WTC11 (cell line): ENCODE results near the gene LRP4. TPM values are rescaled to one million over a fixed set of nuclear protein-coding genes. Genes with fewer than 3 reads are reported as not detected.
A peak's percentile ranks its signal among the peaks of the same experiment; 100 is the strongest.

ENCODE experiments used
- ATAC-seq: fragments of 200-7000 bp; cut with Tn5 transposase; 2 replicates; pipeline ENCODE4 v1.10.0; 2021; ENCODE audit warnings: mild to moderate bottlenecking, moderate library complexity
- CTCF ChIA-PET: fragments of 300-600 bp; sonication (Branson Sonifier 250); formaldehyde crosslinking; loops from one replicate; lab custom pipeline; 2021; ENCODE audit warnings: antibody characterized with exemption; lab: Charles Lee
- POLR2A ChIA-PET: fragments of 350-600 bp; sonication (Branson Sonifier 250); formaldehyde crosslinking; loops from one replicate; lab custom pipeline; 2021; ENCODE audit warnings: antibody characterized with exemption; lab: Charles Lee
- DNase-seq: peaks from one replicate; pipeline ENCODE4 v3.0.0; 2021; ENCODE audit warnings: low spot score
- H3K27ac Mint-ChIP-seq: 2 replicates; pipeline ENCODE4 v1.8.0; 2021; ENCODE audit warnings: mixed read lengths
- H3K27me3 Mint-ChIP-seq: 2 replicates; pipeline ENCODE4 v1.8.0; 2021; ENCODE audit warnings: low read depth, mild to moderate bottlenecking, moderate library complexity, mixed read lengths
- H3K36me3 Mint-ChIP-seq: 2 replicates; pipeline ENCODE4 v1.8.0; 2021; ENCODE audit warnings: mixed read lengths
- H3K4me1 Mint-ChIP-seq: 2 replicates; pipeline ENCODE4 v1.8.0; 2022; ENCODE audit warnings: mixed read lengths
- H3K4me3 Mint-ChIP-seq: 2 replicates; pipeline ENCODE4 v1.8.0; 2021; ENCODE audit warnings: mild to moderate bottlenecking, moderate library complexity, mixed read lengths
- H3K9me3 Mint-ChIP-seq: 2 replicates; pipeline ENCODE4 v1.8.0; 2021; ENCODE audit warnings: mixed read lengths
- CREB1 ChIP-seq: sonication (generic); formaldehyde crosslinking; IDR thresholded peaks from 2 replicates; pipeline ENCODE4 v1.8.0; 2023; ENCODE audit warnings: mild to moderate bottlenecking, missing genetic modification reagents
- CTCF ChIP-seq: fragments of 200-600 bp; IDR thresholded peaks from 2 replicates; pipeline ENCODE4 v1.8.0; 2022; ENCODE audit warnings: antibody characterized with exemption
- ERG ChIP-seq: fragments of 250-450 bp; sonication (Bioruptor Pico); IDR thresholded peaks from 2 replicates; pipeline ENCODE4 v1.8.0; 2021; ENCODE audit warnings: mild to moderate bottlenecking
- GRHL2 ChIP-seq: fragments of 250-450 bp; sonication (Bioruptor Pico); IDR thresholded peaks from 2 replicates; pipeline ENCODE4 v1.8.0; 2022; ENCODE audit warnings: mild to moderate bottlenecking, moderate library complexity; ENCODE audit not compliant: insufficient replicate concordance, severe bottlenecking
- GTF2I ChIP-seq: fragments of 250-450 bp; sonication (Bioruptor Pico); conservative IDR thresholded peaks from 2 replicates; pipeline ENCODE4 v1.4.0; 2021; ENCODE audit warnings: mild to moderate bottlenecking
- IRF1 ChIP-seq: sonication (generic); formaldehyde crosslinking; IDR thresholded peaks from 2 replicates; pipeline ENCODE4 v1.8.0; 2023; ENCODE audit warnings: missing genetic modification reagents
- IRF2 ChIP-seq: sonication (generic); formaldehyde crosslinking; IDR thresholded peaks from 2 replicates; pipeline ENCODE4 v1.8.0; 2022; ENCODE audit warnings: low read depth, missing genetic modification reagents, borderline replicate concordance
- NR1H2 ChIP-seq: sonication (generic); formaldehyde crosslinking; IDR thresholded peaks from 2 replicates; pipeline ENCODE4 v1.9.0; 2021; ENCODE audit warnings: mild to moderate bottlenecking, moderate library complexity, missing genetic modification reagents
- RELA ChIP-seq: sonication (generic); formaldehyde crosslinking; IDR thresholded peaks from 2 replicates; pipeline ENCODE4 v1.8.1; 2022; ENCODE audit warnings: missing genetic modification reagents, mild to moderate bottlenecking, borderline replicate concordance
- RORB ChIP-seq: fragments of 250-450 bp; sonication (Bioruptor Pico); IDR thresholded peaks from 2 replicates; pipeline ENCODE4 v1.9.0; 2021; ENCODE audit warnings: mild to moderate bottlenecking
- ZNF416 ChIP-seq: fragments of 250-450 bp; sonication (Bioruptor Pico); IDR thresholded peaks from 2 replicates; pipeline ENCODE4 v1.9.0; 2021; ENCODE audit warnings: mild to moderate bottlenecking, inconsistent platforms
- ZNF423 ChIP-seq: fragments of 250-450 bp; sonication (Bioruptor Pico); IDR thresholded peaks from 2 replicates; pipeline ENCODE4 v2.1.2; 2022; ENCODE audit warnings: mild to moderate bottlenecking, moderate library complexity
- total RNA-seq: library from RNA; stranded (reverse); gene quantifications from 3 replicates; pipeline ENCODE4 v1.2.3, GENCODE V29; 2021
- TF ChIP-seq, protein P1 (sequence below): sonication (generic); formaldehyde crosslinking; IDR thresholded peaks from 2 replicates; pipeline ENCODE4 v1.8.0; 2022; ENCODE audit warnings: missing genetic modification reagents
- TF ChIP-seq, protein P2 (sequence below): sonication (generic); formaldehyde crosslinking; IDR thresholded peaks from 2 replicates; pipeline ENCODE4 v1.8.0; 2023; ENCODE audit warnings: mild to moderate bottlenecking, missing genetic modification reagents
- TF ChIP-seq, protein P3 (sequence below): sonication (generic); formaldehyde crosslinking; IDR thresholded peaks from 2 replicates; pipeline ENCODE4 v1.8.0; 2022; ENCODE audit warnings: mild to moderate bottlenecking, missing genetic modification reagents
- TF ChIP-seq, protein P4 (sequence below): sonication (generic); formaldehyde crosslinking; conservative IDR thresholded peaks from 2 replicates; pipeline ENCODE4 v1.8.1; 2022; ENCODE audit warnings: mild to moderate bottlenecking, missing genetic modification reagents
- TF ChIP-seq, protein P5 (sequence below): fragments of 250-450 bp; sonication (Bioruptor Pico); IDR thresholded peaks from 2 replicates; pipeline ENCODE4 v1.9.0; 2021; ENCODE audit warnings: mild to moderate bottlenecking, borderline replicate concordance

The LRP4 gene
- total RNA-seq, 1 experiment from 2014 or later = 39.5 TPM

GRCh38 chr11:46845740-46846509 lies 72.4 kb downstream of the LRP4 start, which contains the start of gene CKAP5 (continued):
- no peak for TF ChIP-seq CTCF
- TF ChIP-seq, protein P1, sequence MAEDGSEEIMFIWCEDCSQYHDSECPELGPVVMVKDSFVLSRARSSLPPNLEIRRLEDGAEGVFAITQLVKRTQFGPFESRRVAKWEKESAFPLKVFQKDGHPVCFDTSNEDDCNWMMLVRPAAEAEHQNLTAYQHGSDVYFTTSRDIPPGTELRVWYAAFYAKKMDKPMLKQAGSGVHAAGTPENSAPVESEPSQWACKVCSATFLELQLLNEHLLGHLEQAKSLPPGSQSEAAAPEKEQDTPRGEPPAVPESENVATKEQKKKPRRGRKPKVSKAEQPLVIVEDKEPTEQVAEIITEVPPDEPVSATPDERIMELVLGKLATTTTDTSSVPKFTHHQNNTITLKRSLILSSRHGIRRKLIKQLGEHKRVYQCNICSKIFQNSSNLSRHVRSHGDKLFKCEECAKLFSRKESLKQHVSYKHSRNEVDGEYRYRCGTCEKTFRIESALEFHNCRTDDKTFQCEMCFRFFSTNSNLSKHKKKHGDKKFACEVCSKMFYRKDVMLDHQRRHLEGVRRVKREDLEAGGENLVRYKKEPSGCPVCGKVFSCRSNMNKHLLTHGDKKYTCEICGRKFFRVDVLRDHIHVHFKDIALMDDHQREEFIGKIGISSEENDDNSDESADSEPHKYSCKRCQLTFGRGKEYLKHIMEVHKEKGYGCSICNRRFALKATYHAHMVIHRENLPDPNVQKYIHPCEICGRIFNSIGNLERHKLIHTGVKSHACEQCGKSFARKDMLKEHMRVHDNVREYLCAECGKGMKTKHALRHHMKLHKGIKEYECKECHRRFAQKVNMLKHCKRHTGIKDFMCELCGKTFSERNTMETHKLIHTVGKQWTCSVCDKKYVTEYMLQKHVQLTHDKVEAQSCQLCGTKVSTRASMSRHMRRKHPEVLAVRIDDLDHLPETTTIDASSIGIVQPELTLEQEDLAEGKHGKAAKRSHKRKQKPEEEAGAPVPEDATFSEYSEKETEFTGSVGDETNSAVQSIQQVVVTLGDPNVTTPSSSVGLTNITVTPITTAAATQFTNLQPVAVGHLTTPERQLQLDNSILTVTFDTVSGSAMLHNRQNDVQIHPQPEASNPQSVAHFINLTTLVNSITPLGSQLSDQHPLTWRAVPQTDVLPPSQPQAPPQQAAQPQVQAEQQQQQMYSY (CRISPR knock-in tag) = no peak
- peak; percentile 58; the same call in 1 of the 2 replicates for TF ChIP-seq IRF1 (CRISPR knock-in tag)
- no peak for TF ChIP-seq RELA
- TF ChIP-seq ERG = no peak
- TF ChIP-seq, protein P2, sequence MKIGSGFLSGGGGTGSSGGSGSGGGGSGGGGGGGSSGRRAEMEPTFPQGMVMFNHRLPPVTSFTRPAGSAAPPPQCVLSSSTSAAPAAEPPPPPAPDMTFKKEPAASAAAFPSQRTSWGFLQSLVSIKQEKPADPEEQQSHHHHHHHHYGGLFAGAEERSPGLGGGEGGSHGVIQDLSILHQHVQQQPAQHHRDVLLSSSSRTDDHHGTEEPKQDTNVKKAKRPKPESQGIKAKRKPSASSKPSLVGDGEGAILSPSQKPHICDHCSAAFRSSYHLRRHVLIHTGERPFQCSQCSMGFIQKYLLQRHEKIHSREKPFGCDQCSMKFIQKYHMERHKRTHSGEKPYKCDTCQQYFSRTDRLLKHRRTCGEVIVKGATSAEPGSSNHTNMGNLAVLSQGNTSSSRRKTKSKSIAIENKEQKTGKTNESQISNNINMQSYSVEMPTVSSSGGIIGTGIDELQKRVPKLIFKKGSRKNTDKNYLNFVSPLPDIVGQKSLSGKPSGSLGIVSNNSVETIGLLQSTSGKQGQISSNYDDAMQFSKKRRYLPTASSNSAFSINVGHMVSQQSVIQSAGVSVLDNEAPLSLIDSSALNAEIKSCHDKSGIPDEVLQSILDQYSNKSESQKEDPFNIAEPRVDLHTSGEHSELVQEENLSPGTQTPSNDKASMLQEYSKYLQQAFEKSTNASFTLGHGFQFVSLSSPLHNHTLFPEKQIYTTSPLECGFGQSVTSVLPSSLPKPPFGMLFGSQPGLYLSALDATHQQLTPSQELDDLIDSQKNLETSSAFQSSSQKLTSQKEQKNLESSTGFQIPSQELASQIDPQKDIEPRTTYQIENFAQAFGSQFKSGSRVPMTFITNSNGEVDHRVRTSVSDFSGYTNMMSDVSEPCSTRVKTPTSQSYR = peak; percentile 28; the same call in 1 of the 2 replicates
- no peak for TF ChIP-seq ZNF423 (CRISPR knock-in tag)
- TF ChIP-seq IRF2 (CRISPR knock-in tag) = no peak
- TF ChIP-seq, protein P3, sequence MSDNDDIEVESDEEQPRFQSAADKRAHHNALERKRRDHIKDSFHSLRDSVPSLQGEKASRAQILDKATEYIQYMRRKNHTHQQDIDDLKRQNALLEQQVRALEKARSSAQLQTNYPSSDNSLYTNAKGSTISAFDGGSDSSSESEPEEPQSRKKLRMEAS (CRISPR knock-in tag) = peak; percentile 85
- TF ChIP-seq, protein P4, sequence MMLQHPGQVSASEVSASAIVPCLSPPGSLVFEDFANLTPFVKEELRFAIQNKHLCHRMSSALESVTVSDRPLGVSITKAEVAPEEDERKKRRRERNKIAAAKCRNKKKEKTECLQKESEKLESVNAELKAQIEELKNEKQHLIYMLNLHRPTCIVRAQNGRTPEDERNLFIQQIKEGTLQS (CRISPR knock-in tag) = no peak
- TF ChIP-seq, all 79 proteins: peak for 26

DNA sequence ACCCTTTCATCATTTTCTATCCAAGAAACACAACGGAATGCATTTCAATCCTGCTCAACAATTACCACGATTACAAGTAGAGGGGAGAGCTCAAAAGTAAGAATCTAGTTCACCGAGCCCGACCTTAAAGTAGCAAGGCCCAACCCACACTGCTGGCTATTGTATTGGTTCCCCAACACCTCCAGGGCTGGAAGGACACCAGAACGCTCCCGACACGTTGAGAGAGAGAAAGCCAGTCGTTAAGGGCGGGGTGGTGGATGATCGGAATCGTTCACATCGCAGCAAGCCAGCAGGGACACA lies 73.0 kb downstream of the LRP4 start:
- POLR2A ChIA-PET = interaction anchor here (1.4 kb wide), 1 partner anchor 19 kb away, joined by 7 read pairs; no protein-coding TSS in a partner anchor
- Mint-ChIP-seq H3K4me1 (peaks cover 40% of the 10 kb centered on the region), H3K4me3 (peak overlapping the region; percentile 88), H3K27ac (peak overlapping the region; percentile 61), H3K27me3 (peaks cover 19% of the 10 kb centered on the region), H3K9me3 (peaks cover 10% of the 10 kb centered on the region), H3K36me3 (peaks cover 15% of the 10 kb centered on the region)
- peak; percentile 54 for ATAC-seq
- CTCF ChIA-PET = no interaction called here
- no peak for DNase-seq
- TF ChIP-seq GTF2I = no peak
- no peak for TF ChIP-seq GRHL2 (CRISPR knock-in tag)
- TF ChIP-seq IRF1 (CRISPR knock-in tag) = no peak
- TF ChIP-seq, protein P5, sequence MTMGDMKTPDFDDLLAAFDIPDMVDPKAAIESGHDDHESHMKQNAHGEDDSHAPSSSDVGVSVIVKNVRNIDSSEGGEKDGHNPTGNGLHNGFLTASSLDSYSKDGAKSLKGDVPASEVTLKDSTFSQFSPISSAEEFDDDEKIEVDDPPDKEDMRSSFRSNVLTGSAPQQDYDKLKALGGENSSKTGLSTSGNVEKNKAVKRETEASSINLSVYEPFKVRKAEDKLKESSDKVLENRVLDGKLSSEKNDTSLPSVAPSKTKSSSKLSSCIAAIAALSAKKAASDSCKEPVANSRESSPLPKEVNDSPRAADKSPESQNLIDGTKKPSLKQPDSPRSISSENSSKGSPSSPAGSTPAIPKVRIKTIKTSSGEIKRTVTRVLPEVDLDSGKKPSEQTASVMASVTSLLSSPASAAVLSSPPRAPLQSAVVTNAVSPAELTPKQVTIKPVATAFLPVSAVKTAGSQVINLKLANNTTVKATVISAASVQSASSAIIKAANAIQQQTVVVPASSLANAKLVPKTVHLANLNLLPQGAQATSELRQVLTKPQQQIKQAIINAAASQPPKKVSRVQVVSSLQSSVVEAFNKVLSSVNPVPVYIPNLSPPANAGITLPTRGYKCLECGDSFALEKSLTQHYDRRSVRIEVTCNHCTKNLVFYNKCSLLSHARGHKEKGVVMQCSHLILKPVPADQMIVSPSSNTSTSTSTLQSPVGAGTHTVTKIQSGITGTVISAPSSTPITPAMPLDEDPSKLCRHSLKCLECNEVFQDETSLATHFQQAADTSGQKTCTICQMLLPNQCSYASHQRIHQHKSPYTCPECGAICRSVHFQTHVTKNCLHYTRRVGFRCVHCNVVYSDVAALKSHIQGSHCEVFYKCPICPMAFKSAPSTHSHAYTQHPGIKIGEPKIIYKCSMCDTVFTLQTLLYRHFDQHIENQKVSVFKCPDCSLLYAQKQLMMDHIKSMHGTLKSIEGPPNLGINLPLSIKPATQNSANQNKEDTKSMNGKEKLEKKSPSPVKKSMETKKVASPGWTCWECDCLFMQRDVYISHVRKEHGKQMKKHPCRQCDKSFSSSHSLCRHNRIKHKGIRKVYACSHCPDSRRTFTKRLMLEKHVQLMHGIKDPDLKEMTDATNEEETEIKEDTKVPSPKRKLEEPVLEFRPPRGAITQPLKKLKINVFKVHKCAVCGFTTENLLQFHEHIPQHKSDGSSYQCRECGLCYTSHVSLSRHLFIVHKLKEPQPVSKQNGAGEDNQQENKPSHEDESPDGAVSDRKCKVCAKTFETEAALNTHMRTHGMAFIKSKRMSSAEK (CRISPR knock-in tag) = no peak
- no peak for TF ChIP-seq RORB
- no peak for TF ChIP-seq ZNF416 (CRISPR knock-in tag)
- no peak for TF ChIP-seq NR1H2
- no peak for TF ChIP-seq CREB1 (CRISPR knock-in tag)
